ENCODE measurements around the gene TEX52.

GRCh38 chr12:2860170-2860569 lies 3.3 kb upstream of the TEX52 start:
- TF ChIP-seq CTCF (IDR thresholded peaks at IDR 0.05) (no peak), POLR2A (IDR thresholded peaks at IDR 0.05) (no peak)

All from gastroesophageal sphincter (tissue), 3 donors.